GM12878 (cell line): Measurements from ENCODE around the gene TJAP1. TPM values are rescaled to one million over a fixed set of nuclear protein-coding genes. Genes with fewer than 3 reads are reported as not detected.

Experiments used
- CBFB ChIP-seq: IDR thresholded peaks from 2 replicates; pipeline ENCODE4 v1.6.1; 2016; ENCODE audit warnings: antibody characterized with exemption, low read depth
- CHD4 ChIP-seq: fragments of 200-600 bp; sonication (generic); IDR thresholded peaks from 2 replicates; pipeline ENCODE4 v1.6.1; 2016; ENCODE audit warnings: mild to moderate bottlenecking
- CREM ChIP-seq: IDR thresholded peaks from 2 replicates; pipeline ENCODE4 v1.6.1; 2014; ENCODE audit warnings: antibody characterized with exemption, low read depth
- CUX1 ChIP-seq: IDR thresholded peaks from 2 replicates; pipeline ENCODE4 v1.6.1; 2012; ENCODE audit warnings: improper control_type of control experiment, low read depth, low read length; ENCODE audit not compliant: insufficient replicate concordance
- EED ChIP-seq: sonication (generic); IDR thresholded peaks from 2 replicates; pipeline ENCODE4 v1.6.1; 2016; ENCODE audit warnings: antibody characterized with exemption, low read depth
- KAT2A ChIP-seq: conservative IDR thresholded peaks from 2 replicates; pipeline ENCODE4 v1.6.1; 2011; ENCODE audit warnings: low read depth, low read length; ENCODE audit not compliant: control insufficient read depth
- LARP7 ChIP-seq: fragments of 450-650 bp; IDR thresholded peaks from 2 replicates; pipeline ENCODE4 v1.6.1; 2017; ENCODE audit warnings: mild to moderate bottlenecking
- MTA2 ChIP-seq: fragments of 450-650 bp; IDR thresholded peaks from 2 replicates; pipeline ENCODE4 v1.6.1; 2016; ENCODE audit warnings: low read depth, mild to moderate bottlenecking, moderate library complexity
- MXI1 ChIP-seq: fragments of 150-350 bp; IDR thresholded peaks from 2 replicates; pipeline ENCODE4 v1.6.1; 2011; ENCODE audit warnings: low read depth, mild to moderate bottlenecking, inconsistent platforms, low read length, improper control_type of control experiment
- NFIC ChIP-seq: IDR thresholded peaks from 2 replicates; pipeline ENCODE4 v1.6.1; 2012; ENCODE audit warnings: low read depth, mild to moderate bottlenecking, inconsistent platforms, low read length, moderate library complexity
- PAX5 ChIP-seq: IDR thresholded peaks from 2 replicates; pipeline ENCODE4 v1.6.1; 2011; ENCODE audit warnings: low read depth, low read length, borderline replicate concordance
- POU2F2 ChIP-seq: IDR thresholded peaks from 3 replicates; pipeline ENCODE4 v1.6.1; 2011; ENCODE audit warnings: low read depth, mild to moderate bottlenecking, low read length, borderline replicate concordance
- RCOR1 ChIP-seq: conservative IDR thresholded peaks from 2 replicates; pipeline ENCODE4 v1.6.1; 2012; ENCODE audit warnings: low read depth, low read length, improper control_type of control experiment
- REST ChIP-seq: IDR thresholded peaks from 2 replicates; pipeline ENCODE4 v1.6.1; 2012; ENCODE audit warnings: mild to moderate bottlenecking, low read depth, low read length
- SMC3 ChIP-seq: IDR thresholded peaks from 2 replicates; pipeline ENCODE4 v1.6.1; 2011; ENCODE audit warnings: low read length, improper control_type of control experiment, borderline replicate concordance
- STAT1 ChIP-seq: fragments of 450-650 bp; conservative IDR thresholded peaks from 2 replicates; pipeline ENCODE4 v1.6.1; 2014; ENCODE audit warnings: antibody characterized with exemption, mild to moderate bottlenecking
- WRNIP1 ChIP-seq: IDR thresholded peaks from 2 replicates; pipeline ENCODE4 v1.6.1; 2011; ENCODE audit warnings: low read depth, low read length, improper control_type of control experiment, borderline replicate concordance
- YY1 ChIP-seq: IDR thresholded peaks from 2 replicates; pipeline ENCODE4 v1.6.1; 2011; ENCODE audit warnings: low read depth, mild to moderate bottlenecking, low read length
- ZZZ3 ChIP-seq: IDR thresholded peaks from 2 replicates; pipeline ENCODE4 v1.6.1; 2011; ENCODE audit warnings: low read depth; ENCODE audit not compliant: control insufficient read depth, insufficient read length
- polyA plus RNA-seq, 11 experiments: library from polyadenylated mRNA; depleted of rRNA in 4 of 11; unstranded in 6 of 11; stranded (reverse) in 5 of 11; fragments of >200 nt; fragmentation: Nextera tagmentation in 4 of 11; fragmentation: Illumina TruSeq in 1 of 11; extraction: Ambion mirVana in 4 of 11; extraction: Trizol in 1 of 11; gene quantifications; 1 replicate in 1 of 11; 2 replicates in 10 of 11; pipeline versions ENCODE4 v1.2.1 to v1.2.3, GENCODE V29; 2011 to 2016; ENCODE audit warnings: inconsistent platforms in 2 of 11, missing spikeins in 2 of 11, low read depth in 1 of 11
- total RNA-seq, 4 experiments: library from RNA; depleted of rRNA in 3 of 4; stranded (reverse); fragments of >200 nt in 3 of 4; fragmentation: Illumina TruSeq in 1 of 4; extraction: Trizol in 1 of 4; gene quantifications; 2 replicates each; pipeline versions ENCODE4 v1.2.1 to v1.2.3, GENCODE V29; 2013 to 2021
- TF ChIP-seq, protein P1 (sequence below): fragments of 450-650 bp; IDR thresholded peaks from 2 replicates; pipeline ENCODE4 v1.6.1; 2017; ENCODE audit warnings: mild to moderate bottlenecking, low read depth, inconsistent platforms; ENCODE audit not compliant: poor library complexity, severe bottlenecking

TJAP1 gene
- total and polyA plus RNA-seq, 10 of the 15 experiments (the other 5 are each of a cell fraction or from before 2014, with no cell fraction given) = 0.11 to 22.6 (median 12.8) TPM

DNA sequence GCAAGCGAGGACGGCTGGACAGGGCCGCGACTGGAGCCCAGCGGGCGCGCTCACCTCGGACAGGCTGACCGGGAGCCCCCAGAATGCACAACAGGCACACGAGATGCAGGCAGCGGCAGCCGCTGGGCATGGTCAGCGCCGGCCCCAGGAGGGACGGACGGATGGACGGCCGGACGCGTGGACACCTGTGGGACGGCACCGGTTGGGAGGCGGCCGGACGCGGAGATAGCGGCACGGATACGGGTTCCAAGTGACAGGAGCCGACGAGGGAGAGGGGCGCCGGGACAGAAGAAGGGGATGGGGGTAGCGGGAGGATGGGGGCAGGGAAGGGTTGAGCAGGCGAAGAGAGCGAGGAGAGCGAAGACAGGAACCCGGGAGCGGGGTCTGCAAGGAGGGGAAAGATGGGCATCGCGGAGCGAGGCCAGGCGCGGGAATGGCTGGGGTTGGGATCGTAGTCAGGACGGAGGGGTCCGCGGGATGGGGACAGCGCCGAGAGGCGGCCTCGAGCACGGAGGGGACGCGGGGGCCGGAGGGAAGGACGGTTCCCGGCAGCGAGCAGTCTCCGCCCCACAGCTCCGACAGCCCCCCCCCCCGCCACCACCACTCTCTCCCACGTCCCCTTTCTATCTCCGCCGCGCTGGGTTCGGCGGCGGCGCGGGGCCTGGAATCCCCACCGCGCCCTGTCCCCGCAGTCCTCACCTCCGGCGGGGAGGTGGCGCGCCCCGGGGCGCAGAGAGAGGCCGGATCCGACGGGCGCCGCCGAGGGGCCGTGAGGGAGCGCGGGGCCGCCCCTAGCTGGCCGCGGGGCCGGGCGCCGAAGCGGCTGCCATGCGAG, 22.5 kb upstream of the TJAP1 start (continued):
- TF ChIP-seq WRNIP1 = no peak
- no peak for TF ChIP-seq NFIC
- TF ChIP-seq EED = no peak
- TF ChIP-seq SMC3 = no peak
- TF ChIP-seq CBFB = no peak
- no peak for TF ChIP-seq POU2F2
- TF ChIP-seq RCOR1 = no peak
- no peak for TF ChIP-seq STAT1
- no peak; the same call in 1 of the 2 replicates for TF ChIP-seq YY1
- TF ChIP-seq, protein P1, sequence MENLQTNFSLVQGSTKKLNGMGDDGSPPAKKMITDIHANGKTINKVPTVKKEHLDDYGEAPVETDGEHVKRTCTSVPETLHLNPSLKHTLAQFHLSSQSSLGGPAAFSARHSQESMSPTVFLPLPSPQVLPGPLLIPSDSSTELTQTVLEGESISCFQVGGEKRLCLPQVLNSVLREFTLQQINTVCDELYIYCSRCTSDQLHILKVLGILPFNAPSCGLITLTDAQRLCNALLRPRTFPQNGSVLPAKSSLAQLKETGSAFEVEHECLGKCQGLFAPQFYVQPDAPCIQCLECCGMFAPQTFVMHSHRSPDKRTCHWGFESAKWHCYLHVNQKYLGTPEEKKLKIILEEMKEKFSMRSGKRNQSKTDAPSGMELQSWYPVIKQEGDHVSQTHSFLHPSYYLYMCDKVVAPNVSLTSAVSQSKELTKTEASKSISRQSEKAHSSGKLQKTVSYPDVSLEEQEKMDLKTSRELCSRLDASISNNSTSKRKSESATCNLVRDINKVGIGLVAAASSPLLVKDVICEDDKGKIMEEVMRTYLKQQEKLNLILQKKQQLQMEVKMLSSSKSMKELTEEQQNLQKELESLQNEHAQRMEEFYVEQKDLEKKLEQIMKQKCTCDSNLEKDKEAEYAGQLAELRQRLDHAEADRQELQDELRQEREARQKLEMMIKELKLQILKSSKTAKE = no peak
- TF ChIP-seq CREM = no peak
- no peak for TF ChIP-seq PAX5
- TF ChIP-seq LARP7 = 0 out of 2 replicates have a peak, but pooled peaks have one; percentile 41
- TF ChIP-seq MXI1 = no peak
- TF ChIP-seq CUX1 = no peak
- no peak for TF ChIP-seq MTA2
- no peak for TF ChIP-seq CHD4
- TF ChIP-seq REST = 0 out of 2 replicates have a peak, but pooled peaks have one; percentile 11
- no peak for TF ChIP-seq ZZZ3
- no peak for TF ChIP-seq KAT2A
